H1 (cell line): Measurements from ENCODE around the gene ABHD2. TPM values are rescaled to one million over a fixed set of nuclear protein-coding genes. Genes with fewer than 3 reads are reported as not detected.

ENCODE experiments used
- CTCF ChIA-PET: fragments of 300-600 bp; sonication (Branson Sonifier 250); formaldehyde crosslinking; loops from one replicate; lab custom pipeline; 2021; ENCODE audit not compliant: partially characterized antibody; lab: Charles Lee
- POLR2A ChIA-PET: fragments of 300-600 bp; sonication (Branson Sonifier 250); formaldehyde crosslinking; loops from one replicate; lab custom pipeline; 2021; ENCODE audit warnings: inconsistent platforms; ENCODE audit not compliant: partially characterized antibody; lab: Charles Lee
- DNase-seq, 2 experiments: peaks; one replicate each; pipeline versions ENCODE4 v3.0.0 to v3.0.0-alpha.2; 2010 to 2022; ENCODE audit warnings: low spot score in 2 of 2, low read depth in 1 of 2, mixed read lengths in 1 of 2
- FAIRE-seq: peaks from 2 replicates; lab custom pipeline; 2011; peaks lifted over from hg19 to GRCh38; lab: Jason Lieb, UNC
- H2AFZ ChIP-seq: 2 replicates; pipeline ENCODE4 v1.8.1; 2012; ENCODE audit warnings: low read length, inconsistent platforms
- H2AK5ac ChIP-seq: 2 replicates; pipeline ENCODE4 v1.6.1; 2013; ENCODE audit warnings: low read depth, low read length
- H2BK120ac ChIP-seq: replicated peaks from 2 replicates; pipeline ENCODE3; 2013; ENCODE audit warnings: low read depth, low read length, inconsistent platforms
- H2BK12ac ChIP-seq: 2 replicates; pipeline ENCODE4 v1.6.1; 2013; ENCODE audit warnings: low read depth, low read length
- H2BK15ac ChIP-seq: 2 replicates; pipeline ENCODE4 v1.6.1; 2013; ENCODE audit warnings: low read length
- H2BK20ac ChIP-seq: 2 replicates; pipeline ENCODE4 v1.6.1; 2013; ENCODE audit warnings: low read length
- H2BK5ac ChIP-seq: 2 replicates; pipeline ENCODE4 v1.6.1; 2013; ENCODE audit warnings: low read depth, low read length
- H3K14ac ChIP-seq: 2 replicates; pipeline ENCODE4 v1.6.1; 2013; ENCODE audit warnings: inconsistent platforms; ENCODE audit not compliant: insufficient read length
- H3K18ac ChIP-seq: 2 replicates; pipeline ENCODE4 v1.6.1; 2013; ENCODE audit warnings: low read length; ENCODE audit errors: extremely low read depth
- H3K23ac ChIP-seq: 2 replicates; pipeline ENCODE4 v1.6.1; 2013; ENCODE audit warnings: inconsistent platforms; ENCODE audit not compliant: insufficient read length
- H3K23me2 ChIP-seq: 2 replicates; pipeline ENCODE4 v1.6.1; 2013; ENCODE audit warnings: low read depth, low read length
- H3K27ac ChIP-seq: 2 replicates; pipeline ENCODE4 v1.6.1; 2011; ENCODE audit warnings: low read depth, low read length, inconsistent platforms
- H3K27me3 ChIP-seq, 4 experiments: replicated peaks in 1 of 4; 1 replicate in 1 of 4; 2 replicates in 3 of 4; pipeline versions ENCODE4 v1.6.1 to v1.8.1; 2011 to 2013; ENCODE audit warnings: low read length in 3 of 4, mild to moderate bottlenecking in 3 of 4, inconsistent platforms in 2 of 4, mixed read lengths in 2 of 4, moderate library complexity in 1 of 4; ENCODE audit not compliant: control insufficient read depth in 3 of 4, insufficient read depth in 3 of 4; ENCODE audit errors: extremely low read depth in 1 of 4
- H3K36me3 ChIP-seq, 4 experiments: 2 replicates each; pipeline versions ENCODE4 v1.6.1 to v1.8.1; 2011 to 2013; ENCODE audit warnings: mild to moderate bottlenecking in 4 of 4, low read length in 3 of 4, moderate library complexity in 2 of 4, control low read depth in 1 of 4, inconsistent platforms in 1 of 4; ENCODE audit not compliant: insufficient read depth in 4 of 4, control insufficient read depth in 2 of 4
- H3K4ac ChIP-seq: replicated peaks from 2 replicates; pipeline ENCODE3; 2013; ENCODE audit warnings: low read length, low read depth, mixed read lengths, inconsistent platforms; ENCODE audit not compliant: insufficient read length
- H3K4me1 ChIP-seq, 4 experiments: replicated peaks in 1 of 4; 1 replicate in 1 of 4; 2 replicates in 3 of 4; pipeline versions ENCODE4 v1.6.1 to v1.8.1; 2011 to 2013; ENCODE audit warnings: low read length in 3 of 4, inconsistent platforms in 2 of 4, mixed read lengths in 1 of 4; ENCODE audit not compliant: insufficient read depth in 4 of 4, control insufficient read depth in 3 of 4
- H3K4me2 ChIP-seq, 2 experiments: 2 replicates each; pipeline versions ENCODE4 v1.6.1 to v1.8.1; 2011 to 2013; ENCODE audit warnings: low read depth in 2 of 2, low read length in 2 of 2, control low read depth in 1 of 2, inconsistent platforms in 1 of 2, mild to moderate bottlenecking in 1 of 2; ENCODE audit not compliant: insufficient read depth in 1 of 2
- H3K4me3 ChIP-seq, 4 experiments: fragments of 200-600, 300-600 bp in 1 of 4; sonication (generic), shearing (Covaris generic), sonication (Bioruptor Twin) in 1 of 4; 2 replicates each; pipeline versions ENCODE4 v1.5.1 to v1.8.1; 2011 to 2016; ENCODE audit warnings: low read length in 4 of 4, low read depth in 3 of 4, control low read depth in 2 of 4, inconsistent platforms in 2 of 4, mild to moderate bottlenecking in 2 of 4, mixed read lengths in 1 of 4, moderate library complexity in 1 of 4; ENCODE audit not compliant: insufficient read depth in 2 of 4; ENCODE audit errors: extremely low read depth in 1 of 4
- H3K56ac ChIP-seq: replicated peaks from 2 replicates; pipeline ENCODE3; 2013; ENCODE audit warnings: low read depth, mild to moderate bottlenecking, mixed read lengths, low read length, inconsistent platforms; ENCODE audit not compliant: insufficient read length
- H3K79me1 ChIP-seq: 2 replicates; pipeline ENCODE4 v1.6.1; 2013; ENCODE audit warnings: low read depth, low read length, control low read depth
- H3K79me2 ChIP-seq, 2 experiments: 2 replicates each; pipeline versions ENCODE4 v1.6.1 to v1.8.1; 2012 to 2013; ENCODE audit warnings: low read length in 2 of 2, mild to moderate bottlenecking in 2 of 2, inconsistent platforms in 1 of 2; ENCODE audit not compliant: insufficient read depth in 2 of 2, control insufficient read depth in 1 of 2
- H3K9ac ChIP-seq, 4 experiments: replicated peaks in 1 of 4; 1 replicate in 1 of 4; 2 replicates in 3 of 4; pipeline versions ENCODE4 v1.6.1 to v1.8.1; 2011 to 2013; ENCODE audit warnings: low read depth in 3 of 4, low read length in 3 of 4, control low read depth in 2 of 4, mild to moderate bottlenecking in 2 of 4, moderate library complexity in 2 of 4, inconsistent platforms in 1 of 4; ENCODE audit errors: extremely low read depth in 1 of 4
- H3K9me3 ChIP-seq, 2 experiments: 2 replicates each; pipeline versions ENCODE4 v1.6.1 to v1.8.1; 2012 to 2013; ENCODE audit warnings: mild to moderate bottlenecking in 2 of 2, moderate library complexity in 2 of 2, control low read depth in 1 of 2, inconsistent platforms in 1 of 2, low read depth in 1 of 2, low read length in 1 of 2, mixed read lengths in 1 of 2; ENCODE audit not compliant: insufficient read depth in 2 of 2
- H4K20me1 ChIP-seq, 2 experiments: replicated peaks in 1 of 2; 2 replicates each; pipeline versions ENCODE3 to v1.8.1; 2011 to 2013; ENCODE audit warnings: inconsistent platforms in 2 of 2, low read length in 2 of 2, mild to moderate bottlenecking in 1 of 2; ENCODE audit not compliant: insufficient read depth in 2 of 2, control insufficient read depth in 1 of 2
- H4K5ac ChIP-seq: 2 replicates; pipeline ENCODE4 v1.6.1; 2013; ENCODE audit warnings: low read length, low read depth, mixed read lengths, inconsistent platforms; ENCODE audit not compliant: insufficient read length
- H4K8ac ChIP-seq: 2 replicates; pipeline ENCODE4 v1.8.0; 2013; ENCODE audit warnings: mild to moderate bottlenecking, moderate library complexity, low read length, inconsistent platforms; ENCODE audit not compliant: insufficient read depth; ENCODE audit errors: extremely low read depth
- H4K91ac ChIP-seq: replicated peaks from 2 replicates; pipeline ENCODE3; 2013; ENCODE audit warnings: low read length, mixed read lengths, inconsistent platforms; ENCODE audit not compliant: insufficient read length
- ASH2L ChIP-seq: fragments of 200-600, 300-600 bp; sonication (generic); IDR thresholded peaks from one replicate; pipeline ENCODE4 v1.7.1; 2017; ENCODE audit warnings: low read length
- CEBPB ChIP-seq: IDR thresholded peaks from 2 replicates; pipeline ENCODE4 v1.6.1; 2012; ENCODE audit warnings: low read depth, low read length
- EZH2 ChIP-seq: fragments of 200-600 bp; sonication (generic); IDR thresholded peaks from 2 replicates; pipeline ENCODE4 v1.7.1; 2012; ENCODE audit warnings: low read depth, mild to moderate bottlenecking, moderate library complexity, low read length, inconsistent platforms; ENCODE audit not compliant: severe bottlenecking
- RNF2 ChIP-seq: fragments of 200-900, 300-1000 bp; sonication (generic); IDR thresholded peaks from 2 replicates; pipeline ENCODE4 v1.7.1; 2016; ENCODE audit warnings: borderline replicate concordance, low read depth, mild to moderate bottlenecking, antibody characterized with exemption, low read length; ENCODE audit not compliant: poor library complexity, severe bottlenecking; ENCODE audit errors: missing control alignments
- WGBS, 2 experiments: shearing (Covaris generic) in 1 of 2; methylation state at CpG; one replicate each; pipeline versions ENCODE4 v1.1.6 to v1.1.7; 2013 to 2015; ENCODE audit warnings: low lambda C conversion rate in 2 of 2, mixed read lengths in 2 of 2, inconsistent platforms in 1 of 2, low coverage in 1 of 2, missing lambda C conversion rate in 1 of 2; ENCODE audit not compliant: insufficient replicate concordance in 2 of 2, insufficient coverage in 1 of 2, insufficient read length in 1 of 2; ENCODE audit errors: extremely low coverage in 1 of 2, missing lambda C conversion rate in 1 of 2; 5-methylcytosine and 5-hydroxymethylcytosine counted together
- polyA plus RNA-seq, 7 experiments: library from polyadenylated mRNA; depleted of rRNA in 3 of 7; stranded (reverse) in 5 of 7; unstranded in 2 of 7; fragments of >200 nt in 5 of 7; fragments of 200-250 nt in 2 of 7; gene quantifications; 1 replicate in 5 of 7; 2 replicates in 1 of 7; 4 replicates in 1 of 7; pipeline versions ENCODE4 v1.2.1 to v1.2.3, GENCODE V29; 2011 to 2013; ENCODE audit warnings: missing spikeins in 2 of 7, mixed read lengths in 2 of 7
- total RNA-seq: library from RNA; stranded (reverse); fragmentation: NEBNext Ultra II Directional; extraction: Animal tissue kit (Norgen Biotek cat#: 25700); gene quantifications from 2 replicates; pipeline ENCODE4 v1.2.1, GENCODE V29; 2021

Gene ABHD2
- total and polyA plus RNA-seq, 2 of the 8 experiments (the other 6 are each of a cell fraction or from before 2014, with no cell fraction given) = 9.1 to 23.7 TPM

DNA sequence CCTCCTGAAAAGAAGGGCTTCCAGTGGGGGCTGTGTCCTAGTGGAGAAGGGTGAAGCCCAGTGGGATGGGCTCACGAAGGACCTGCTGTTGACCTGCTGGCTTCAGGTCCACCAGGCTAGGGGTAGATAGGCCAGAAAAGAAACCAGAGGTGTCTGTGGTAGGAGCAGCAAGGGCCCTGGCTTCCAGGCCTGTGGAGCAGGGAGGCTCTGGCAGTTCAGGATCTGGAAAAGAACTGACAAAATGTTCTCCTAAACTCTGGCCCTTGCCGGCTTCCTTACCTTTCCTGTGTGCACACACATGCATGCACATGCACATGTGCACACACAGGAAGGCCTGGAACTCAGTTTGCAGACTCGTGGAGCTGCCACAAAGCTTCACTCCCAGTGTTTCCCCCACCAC, 49.7 kb downstream of the ABHD2 start:
- no peak overlapping the region for H3K9ac ChIP-seq

More for the DNA sequence above, 49.7 kb downstream of the ABHD2 start:
- Histone ChIP-seq H3K4ac (no peak overlapping the region), H3K79me2 (no peaks in the 10 kb centered on the region), H3K36me3 (no peaks in the 10 kb centered on the region), H2BK20ac (no peak overlapping the region), H3K14ac (no peak overlapping the region), H2BK5ac (no peak overlapping the region), H3K23ac (no peak overlapping the region), H2AFZ (no peak overlapping the region), H3K4me3 (no peak overlapping the region), H3K4me1 (no peaks in the 10 kb centered on the region; a peak in 1 of 7 replicates), H3K56ac (no peak overlapping the region), H4K91ac (no peak overlapping the region), H3K4me2 (no peak overlapping the region), H3K18ac (no peak overlapping the region), H4K5ac (no peak overlapping the region), H4K8ac (peak overlapping the region; percentile 14; the same call in 1 of the 2 replicates), H3K27ac (no peak overlapping the region), H3K79me1 (no peaks in the 10 kb centered on the region; the same call in 1 of the 2 replicates), H2BK15ac (no peak overlapping the region), H3K23me2 (no peaks in the 10 kb centered on the region), H2BK12ac (no peak overlapping the region), H2BK120ac (no peak overlapping the region), H3K27me3 (no peaks in the 10 kb centered on the region), H2AK5ac (no peak overlapping the region), H4K20me1 (no peaks in the 10 kb centered on the region), H3K9me3 (no peaks in the 10 kb centered on the region)
- FAIRE-seq (no peak), DNase-seq (no peak)
- no peak for TF ChIP-seq RNF2
- no peak for TF ChIP-seq CEBPB
- TF ChIP-seq ASH2L = no peak
- no peak for TF ChIP-seq EZH2
- CTCF ChIA-PET = interaction anchor here (1.1 to 5.2 kb wide), 4 partner anchors 9 to 40 kb away, joined by 3 to 41 read pairs (median 14); no protein-coding TSS in a partner anchor
- WGBS, 2 experiments = 89% methylated on average over 3 of the region's 3 CpGs; no CpG with 5 or more reads in 1 of the 2 experiments
- POLR2A ChIA-PET = interaction anchor here (0.7 to 1.2 kb wide), 2 partner anchors 9 to 698 kb away, joined by 3 to 4 read pairs; no protein-coding TSS in a partner anchor
